Sigmoid colon (tissue), 4 donors: ENCODE measurements around the gene CDK5RAP3.

Experiments
- EP300 ChIP-seq, 4 donors: sonication (generic); formaldehyde crosslinking; IDR thresholded peaks; one replicate each; pipeline ENCODE4 v1.6.1; 2017; ENCODE audit warnings: antibody characterized with exemption in 4 of 4
- POLR2A ChIP-seq, 2 donors: fragments of 450-650 bp; IDR thresholded peaks; one replicate each; pipeline ENCODE4 v1.6.1; 2016; ENCODE audit warnings: antibody characterized with exemption in 2 of 2, mild to moderate bottlenecking in 2 of 2, moderate library complexity in 2 of 2
- POLR2AphosphoS5 ChIP-seq, 4 donors: sonication (generic); formaldehyde crosslinking; IDR thresholded peaks; one replicate each; pipeline ENCODE4 v1.6.1; 2017; ENCODE audit warnings: antibody characterized with exemption in 4 of 4
- TF ChIP-seq, protein P1 (sequence below), 4 experiments: fragments of 450-650 bp in 3 of 4; fragments of 200-600 bp in 1 of 4; IDR thresholded peaks; one replicate each; pipeline ENCODE4 v1.5.1; 2016 to 2019; ENCODE audit warnings: antibody characterized with exemption in 4 of 4, mild to moderate bottlenecking in 3 of 4, moderate library complexity in 2 of 4

DNA sequence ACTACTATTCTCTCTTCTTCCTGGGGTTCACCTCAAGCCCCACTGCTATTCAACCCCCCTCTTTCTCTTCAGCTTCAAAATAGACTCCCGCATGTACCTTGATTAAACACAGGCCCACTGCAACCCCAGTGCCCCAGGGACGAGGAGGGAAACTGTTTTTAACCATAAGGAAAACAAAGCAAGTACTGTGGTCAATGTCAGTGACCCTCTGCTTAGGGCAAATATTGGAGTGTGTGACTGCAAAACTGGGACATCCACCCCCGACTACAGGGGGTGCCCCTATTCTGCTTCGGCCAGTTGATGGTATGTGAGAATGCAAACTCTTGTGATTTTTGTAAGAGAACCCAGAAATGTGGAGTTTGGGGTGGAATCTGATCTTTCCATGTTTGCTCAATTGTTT, 39.1 kb upstream of the CDK5RAP3 start:
- TF ChIP-seq, protein P1, sequence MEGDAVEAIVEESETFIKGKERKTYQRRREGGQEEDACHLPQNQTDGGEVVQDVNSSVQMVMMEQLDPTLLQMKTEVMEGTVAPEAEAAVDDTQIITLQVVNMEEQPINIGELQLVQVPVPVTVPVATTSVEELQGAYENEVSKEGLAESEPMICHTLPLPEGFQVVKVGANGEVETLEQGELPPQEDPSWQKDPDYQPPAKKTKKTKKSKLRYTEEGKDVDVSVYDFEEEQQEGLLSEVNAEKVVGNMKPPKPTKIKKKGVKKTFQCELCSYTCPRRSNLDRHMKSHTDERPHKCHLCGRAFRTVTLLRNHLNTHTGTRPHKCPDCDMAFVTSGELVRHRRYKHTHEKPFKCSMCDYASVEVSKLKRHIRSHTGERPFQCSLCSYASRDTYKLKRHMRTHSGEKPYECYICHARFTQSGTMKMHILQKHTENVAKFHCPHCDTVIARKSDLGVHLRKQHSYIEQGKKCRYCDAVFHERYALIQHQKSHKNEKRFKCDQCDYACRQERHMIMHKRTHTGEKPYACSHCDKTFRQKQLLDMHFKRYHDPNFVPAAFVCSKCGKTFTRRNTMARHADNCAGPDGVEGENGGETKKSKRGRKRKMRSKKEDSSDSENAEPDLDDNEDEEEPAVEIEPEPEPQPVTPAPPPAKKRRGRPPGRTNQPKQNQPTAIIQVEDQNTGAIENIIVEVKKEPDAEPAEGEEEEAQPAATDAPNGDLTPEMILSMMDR (IDR thresholded peaks at IDR 0.05), result no peak
- TF ChIP-seq POLR2AphosphoS5 (IDR thresholded peaks at IDR 0.05), result no peak
- TF ChIP-seq EP300 (IDR thresholded peaks at IDR 0.05), result no peak
- TF ChIP-seq POLR2A (IDR thresholded peaks at IDR 0.05), result no peak
